ENCODE results near the gene NUPR1. TPM values are rescaled to one million over a fixed set of nuclear protein-coding genes. Genes with fewer than 3 reads are reported as not detected.
A peak's percentile ranks its signal among the peaks of the same experiment; 100 is the strongest.

NUPR1 gene
- total and polyA plus RNA-seq, 2 of the 13 experiments (the other 11 are each of a cell fraction or from before 2014, with no cell fraction given): 18.0 to 25.6 TPM

DNA sequence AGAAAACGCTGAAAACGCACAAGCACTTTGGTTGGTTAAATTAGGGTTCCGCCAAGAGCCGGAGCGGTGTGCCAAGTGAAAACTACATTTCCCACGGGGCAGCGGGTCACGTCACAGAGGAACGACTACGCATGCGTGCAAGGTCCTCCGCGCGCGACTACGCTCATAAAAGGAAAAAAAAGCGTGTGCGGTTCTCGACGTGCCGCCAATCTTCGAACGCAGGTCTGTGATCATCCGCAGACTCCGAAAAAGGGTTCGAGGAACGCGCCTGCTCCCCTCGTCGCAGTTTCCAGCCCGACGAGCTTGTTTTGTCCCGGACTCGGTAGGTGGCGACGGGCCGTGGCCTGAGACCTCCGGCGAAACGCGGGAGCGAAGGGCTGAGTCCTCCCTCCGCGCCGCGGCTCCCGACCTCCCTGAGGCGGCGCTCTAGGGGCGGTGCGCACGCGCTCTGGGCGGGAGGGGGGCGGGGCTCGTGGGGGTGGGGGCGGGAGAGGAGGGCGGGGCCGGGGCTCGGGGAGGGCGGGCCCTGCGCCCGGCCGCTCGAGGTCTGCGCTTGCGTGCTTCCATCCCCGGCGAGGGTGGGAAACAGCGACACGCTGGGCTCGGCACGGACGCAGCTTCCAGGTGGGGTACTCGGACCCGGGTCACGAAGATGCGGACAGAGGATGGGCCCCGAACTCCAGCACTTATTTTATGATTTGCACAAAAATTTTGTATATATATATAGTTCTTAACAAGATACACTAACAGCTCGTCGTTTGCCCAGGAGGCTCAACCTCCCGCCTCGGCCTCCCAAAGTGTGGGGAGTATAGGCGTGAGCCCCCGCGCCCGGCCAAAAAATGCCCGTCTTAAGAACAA, 15.2 kb upstream of the NUPR1 start, which contains the start of gene SGF29 (continued):
- TF ChIP-seq PAX8 (CRISPR knock-in tag; IDR thresholded peaks at IDR 0.05; ENCODE audit: borderline replicate concordance): 0 out of 2 replicates have a peak, but pooled peaks have one; percentile 94
- TF ChIP-seq ZNF20 (CRISPR knock-in tag; IDR thresholded peaks at IDR 0.05): no peak
- TF ChIP-seq, protein P1, sequence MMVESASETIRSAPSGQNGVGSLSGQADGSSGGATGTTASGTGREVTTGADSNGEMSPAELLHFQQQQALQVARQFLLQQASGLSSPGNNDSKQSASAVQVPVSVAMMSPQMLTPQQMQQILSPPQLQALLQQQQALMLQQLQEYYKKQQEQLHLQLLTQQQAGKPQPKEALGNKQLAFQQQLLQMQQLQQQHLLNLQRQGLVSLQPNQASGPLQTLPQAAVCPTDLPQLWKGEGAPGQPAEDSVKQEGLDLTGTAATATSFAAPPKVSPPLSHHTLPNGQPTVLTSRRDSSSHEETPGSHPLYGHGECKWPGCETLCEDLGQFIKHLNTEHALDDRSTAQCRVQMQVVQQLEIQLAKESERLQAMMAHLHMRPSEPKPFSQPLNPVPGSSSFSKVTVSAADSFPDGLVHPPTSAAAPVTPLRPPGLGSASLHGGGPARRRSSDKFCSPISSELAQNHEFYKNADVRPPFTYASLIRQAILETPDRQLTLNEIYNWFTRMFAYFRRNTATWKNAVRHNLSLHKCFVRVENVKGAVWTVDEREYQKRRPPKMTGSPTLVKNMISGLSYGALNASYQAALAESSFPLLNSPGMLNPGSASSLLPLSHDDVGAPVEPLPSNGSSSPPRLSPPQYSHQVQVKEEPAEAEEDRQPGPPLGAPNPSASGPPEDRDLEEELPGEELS (CRISPR knock-in tag; IDR thresholded peaks at IDR 0.05): peak; percentile 34; the same call in 1 of the 2 replicates
- TF ChIP-seq, protein P2, sequence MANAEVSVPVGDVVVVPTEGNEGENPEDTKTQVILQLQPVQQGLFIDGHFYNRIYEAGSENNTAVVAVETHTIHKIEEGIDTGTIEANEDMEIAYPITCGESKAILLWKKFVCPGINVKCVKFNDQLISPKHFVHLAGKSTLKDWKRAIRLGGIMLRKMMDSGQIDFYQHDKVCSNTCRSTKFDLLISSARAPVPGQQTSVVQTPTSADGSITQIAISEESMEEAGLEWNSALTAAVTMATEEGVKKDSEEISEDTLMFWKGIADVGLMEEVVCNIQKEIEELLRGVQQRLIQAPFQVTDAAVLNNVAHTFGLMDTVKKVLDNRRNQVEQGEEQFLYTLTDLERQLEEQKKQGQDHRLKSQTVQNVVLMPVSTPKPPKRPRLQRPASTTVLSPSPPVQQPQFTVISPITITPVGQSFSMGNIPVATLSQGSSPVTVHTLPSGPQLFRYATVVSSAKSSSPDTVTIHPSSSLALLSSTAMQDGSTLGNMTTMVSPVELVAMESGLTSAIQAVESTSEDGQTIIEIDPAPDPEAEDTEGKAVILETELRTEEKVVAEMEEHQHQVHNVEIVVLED (CRISPR knock-in tag; IDR thresholded peaks at IDR 0.05; ENCODE audit: borderline replicate concordance): peak; percentile 98
- TF ChIP-seq BCL6 (CRISPR knock-in tag; IDR thresholded peaks at IDR 0.05): peak; percentile 73
- peak; percentile 91 for TF ChIP-seq ZBTB20 (CRISPR knock-in tag; IDR thresholded peaks at IDR 0.05; ENCODE audit: borderline replicate concordance, low read depth)
- no peak for TF ChIP-seq MAFG (CRISPR knock-in tag; IDR thresholded peaks at IDR 0.05)
- no peak; the same call in 1 of the 2 replicates for TF ChIP-seq EHMT2 (IDR thresholded peaks at IDR 0.05; ENCODE audit: borderline replicate concordance, low read depth, low read length)
- TF ChIP-seq, protein P3, sequence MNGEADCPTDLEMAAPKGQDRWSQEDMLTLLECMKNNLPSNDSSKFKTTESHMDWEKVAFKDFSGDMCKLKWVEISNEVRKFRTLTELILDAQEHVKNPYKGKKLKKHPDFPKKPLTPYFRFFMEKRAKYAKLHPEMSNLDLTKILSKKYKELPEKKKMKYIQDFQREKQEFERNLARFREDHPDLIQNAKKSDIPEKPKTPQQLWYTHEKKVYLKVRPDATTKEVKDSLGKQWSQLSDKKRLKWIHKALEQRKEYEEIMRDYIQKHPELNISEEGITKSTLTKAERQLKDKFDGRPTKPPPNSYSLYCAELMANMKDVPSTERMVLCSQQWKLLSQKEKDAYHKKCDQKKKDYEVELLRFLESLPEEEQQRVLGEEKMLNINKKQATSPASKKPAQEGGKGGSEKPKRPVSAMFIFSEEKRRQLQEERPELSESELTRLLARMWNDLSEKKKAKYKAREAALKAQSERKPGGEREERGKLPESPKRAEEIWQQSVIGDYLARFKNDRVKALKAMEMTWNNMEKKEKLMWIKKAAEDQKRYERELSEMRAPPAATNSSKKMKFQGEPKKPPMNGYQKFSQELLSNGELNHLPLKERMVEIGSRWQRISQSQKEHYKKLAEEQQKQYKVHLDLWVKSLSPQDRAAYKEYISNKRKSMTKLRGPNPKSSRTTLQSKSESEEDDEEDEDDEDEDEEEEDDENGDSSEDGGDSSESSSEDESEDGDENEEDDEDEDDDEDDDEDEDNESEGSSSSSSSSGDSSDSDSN (CRISPR knock-in tag; IDR thresholded peaks at IDR 0.05): peak; percentile 84
- TF ChIP-seq, protein P4, sequence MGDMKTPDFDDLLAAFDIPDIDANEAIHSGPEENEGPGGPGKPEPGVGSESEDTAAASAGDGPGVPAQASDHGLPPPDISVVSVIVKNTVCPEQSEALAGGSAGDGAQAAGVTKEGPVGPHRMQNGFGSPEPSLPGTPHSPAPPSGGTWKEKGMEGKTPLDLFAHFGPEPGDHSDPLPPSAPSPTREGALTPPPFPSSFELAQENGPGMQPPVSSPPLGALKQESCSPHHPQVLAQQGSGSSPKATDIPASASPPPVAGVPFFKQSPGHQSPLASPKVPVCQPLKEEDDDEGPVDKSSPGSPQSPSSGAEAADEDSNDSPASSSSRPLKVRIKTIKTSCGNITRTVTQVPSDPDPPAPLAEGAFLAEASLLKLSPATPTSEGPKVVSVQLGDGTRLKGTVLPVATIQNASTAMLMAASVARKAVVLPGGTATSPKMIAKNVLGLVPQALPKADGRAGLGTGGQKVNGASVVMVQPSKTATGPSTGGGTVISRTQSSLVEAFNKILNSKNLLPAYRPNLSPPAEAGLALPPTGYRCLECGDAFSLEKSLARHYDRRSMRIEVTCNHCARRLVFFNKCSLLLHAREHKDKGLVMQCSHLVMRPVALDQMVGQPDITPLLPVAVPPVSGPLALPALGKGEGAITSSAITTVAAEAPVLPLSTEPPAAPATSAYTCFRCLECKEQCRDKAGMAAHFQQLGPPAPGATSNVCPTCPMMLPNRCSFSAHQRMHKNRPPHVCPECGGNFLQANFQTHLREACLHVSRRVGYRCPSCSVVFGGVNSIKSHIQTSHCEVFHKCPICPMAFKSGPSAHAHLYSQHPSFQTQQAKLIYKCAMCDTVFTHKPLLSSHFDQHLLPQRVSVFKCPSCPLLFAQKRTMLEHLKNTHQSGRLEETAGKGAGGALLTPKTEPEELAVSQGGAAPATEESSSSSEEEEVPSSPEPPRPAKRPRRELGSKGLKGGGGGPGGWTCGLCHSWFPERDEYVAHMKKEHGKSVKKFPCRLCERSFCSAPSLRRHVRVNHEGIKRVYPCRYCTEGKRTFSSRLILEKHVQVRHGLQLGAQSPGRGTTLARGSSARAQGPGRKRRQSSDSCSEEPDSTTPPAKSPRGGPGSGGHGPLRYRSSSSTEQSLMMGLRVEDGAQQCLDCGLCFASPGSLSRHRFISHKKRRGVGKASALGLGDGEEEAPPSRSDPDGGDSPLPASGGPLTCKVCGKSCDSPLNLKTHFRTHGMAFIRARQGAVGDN (CRISPR knock-in tag; IDR thresholded peaks at IDR 0.05): peak; percentile 97
- peak; percentile 99 for TF ChIP-seq ZNF263 (CRISPR knock-in tag; IDR thresholded peaks at IDR 0.05)
- no peak; the same call in 1 of the 2 replicates for TF ChIP-seq HMG20B (CRISPR knock-in tag; conservative IDR thresholded peaks at IDR 0.05)
- TF ChIP-seq FOXM1 (CRISPR knock-in tag; IDR thresholded peaks at IDR 0.05): no peak
- peak; percentile 90; the same call in 1 of the 2 replicates for TF ChIP-seq ZNF451 (CRISPR knock-in tag; IDR thresholded peaks at IDR 0.05)
- peak; percentile 84 for TF ChIP-seq GABPB1 (CRISPR knock-in tag; IDR thresholded peaks at IDR 0.05)
- TF ChIP-seq PHB2 (IDR thresholded peaks at IDR 0.05; ENCODE audit: partially characterized antibody): no peak
- TF ChIP-seq KAT7 (CRISPR knock-in tag; IDR thresholded peaks at IDR 0.05; ENCODE audit: borderline replicate concordance): 0 out of 2 replicates have a peak, but pooled peaks have one; percentile 79
- TF ChIP-seq ZIK1 (CRISPR knock-in tag; IDR thresholded peaks at IDR 0.05; ENCODE audit: borderline replicate concordance, low read depth): peak; percentile 64; the same call in 1 of the 2 replicates
